K562 (cell line): ENCODE data around the gene CYCS. TPM values are rescaled to one million over a fixed set of nuclear protein-coding genes. Genes with fewer than 3 reads are reported as not detected.

Experiments used
- EHMT2 ChIP-seq: fragments of 450-650 bp; IDR thresholded peaks from 2 replicates; pipeline ENCODE4 v1.6.1; 2018; ENCODE audit warnings: antibody characterized with exemption
- FIP1L1 ChIP-seq: fragments of 200-400 bp; formaldehyde crosslinking; IDR thresholded peaks from 2 replicates; pipeline ENCODE4 v1.6.1; 2018; ENCODE audit warnings: mild to moderate bottlenecking, low read depth, low read length; ENCODE audit not compliant: poor library complexity, severe bottlenecking
- NELFE ChIP-seq: IDR thresholded peaks from 2 replicates; pipeline ENCODE4 v1.6.1; 2011; ENCODE audit warnings: mild to moderate bottlenecking; ENCODE audit not compliant: insufficient read depth, insufficient read length
- NEUROD1 ChIP-seq: fragments of 150-350 bp; IDR thresholded peaks from 2 replicates; pipeline ENCODE4 v1.6.1; 2014; ENCODE audit warnings: borderline replicate concordance, low read length, low read depth; ENCODE audit not compliant: partially characterized antibody
- POLR2B ChIP-seq: fragments of 450-650 bp; IDR thresholded peaks from 2 replicates; pipeline ENCODE4 v1.6.1; 2018; ENCODE audit warnings: low read depth; ENCODE audit not compliant: partially characterized antibody
- RAD51 ChIP-seq: fragments of 450-650 bp; IDR thresholded peaks from 2 replicates; pipeline ENCODE4 v1.7.1; 2016; ENCODE audit warnings: low read depth, mild to moderate bottlenecking, borderline replicate concordance
- ZNF398 ChIP-seq: fragments of 250-450 bp; sonication (Bioruptor Pico); IDR thresholded peaks from 2 replicates; pipeline ENCODE4 v1.8.0; 2021; ENCODE audit warnings: moderate library complexity, mild to moderate bottlenecking, inconsistent platforms
- ZNF592 ChIP-seq: fragments of 450-650 bp; IDR thresholded peaks from 2 replicates; pipeline ENCODE4 v1.6.1; 2017; ENCODE audit warnings: antibody characterized with exemption, mild to moderate bottlenecking
- polyA plus RNA-seq, 8 experiments: library from polyadenylated mRNA; depleted of rRNA in 4 of 8; stranded (reverse) in 5 of 8; unstranded in 3 of 8; fragments of >200 nt; fragmentation: Nextera tagmentation in 2 of 8; fragmentation: Illumina TruSeq in 1 of 8; extraction: Ambion mirVana in 2 of 8; extraction: Trizol in 1 of 8; gene quantifications; 2 replicates each; pipeline versions ENCODE4 v1.2.1 to v1.2.3, GENCODE V29; 2011 to 2014; ENCODE audit warnings: inconsistent platforms in 1 of 8, missing spikeins in 1 of 8
- total RNA-seq, 7 experiments: library from RNA; depleted of rRNA in 6 of 7; stranded (reverse); fragments of >200 nt in 6 of 7; fragmentation: Illumina TruSeq in 2 of 7; extraction: Trizol in 2 of 7; gene quantifications; 2 replicates each; pipeline versions ENCODE4 v1.2.1 to v1.2.3, GENCODE V29; 2011 to 2021; ENCODE audit warnings: low replicate concordance in 1 of 7
- TF ChIP-seq, protein P1 (sequence below): fragments of 250-450 bp; sonication (Bioruptor Pico); IDR thresholded peaks from 2 replicates; pipeline ENCODE4 v1.4.0; 2020
- TF ChIP-seq, protein P2 (sequence below): fragments of 250-450 bp; sonication (Bioruptor Pico); IDR thresholded peaks from 2 replicates; pipeline ENCODE4 v1.5.0; 2021; ENCODE audit warnings: mild to moderate bottlenecking, borderline replicate concordance

Gene CYCS
- total and polyA plus RNA-seq, 9 of the 15 experiments (the other 6 are each of a cell fraction or from before 2014, with no cell fraction given) = 206 to 1,425 (median 438) TPM

GRCh38 chr7:25125137-25125946, at the start of gene CYCS (continued):
- TF ChIP-seq, protein P1, sequence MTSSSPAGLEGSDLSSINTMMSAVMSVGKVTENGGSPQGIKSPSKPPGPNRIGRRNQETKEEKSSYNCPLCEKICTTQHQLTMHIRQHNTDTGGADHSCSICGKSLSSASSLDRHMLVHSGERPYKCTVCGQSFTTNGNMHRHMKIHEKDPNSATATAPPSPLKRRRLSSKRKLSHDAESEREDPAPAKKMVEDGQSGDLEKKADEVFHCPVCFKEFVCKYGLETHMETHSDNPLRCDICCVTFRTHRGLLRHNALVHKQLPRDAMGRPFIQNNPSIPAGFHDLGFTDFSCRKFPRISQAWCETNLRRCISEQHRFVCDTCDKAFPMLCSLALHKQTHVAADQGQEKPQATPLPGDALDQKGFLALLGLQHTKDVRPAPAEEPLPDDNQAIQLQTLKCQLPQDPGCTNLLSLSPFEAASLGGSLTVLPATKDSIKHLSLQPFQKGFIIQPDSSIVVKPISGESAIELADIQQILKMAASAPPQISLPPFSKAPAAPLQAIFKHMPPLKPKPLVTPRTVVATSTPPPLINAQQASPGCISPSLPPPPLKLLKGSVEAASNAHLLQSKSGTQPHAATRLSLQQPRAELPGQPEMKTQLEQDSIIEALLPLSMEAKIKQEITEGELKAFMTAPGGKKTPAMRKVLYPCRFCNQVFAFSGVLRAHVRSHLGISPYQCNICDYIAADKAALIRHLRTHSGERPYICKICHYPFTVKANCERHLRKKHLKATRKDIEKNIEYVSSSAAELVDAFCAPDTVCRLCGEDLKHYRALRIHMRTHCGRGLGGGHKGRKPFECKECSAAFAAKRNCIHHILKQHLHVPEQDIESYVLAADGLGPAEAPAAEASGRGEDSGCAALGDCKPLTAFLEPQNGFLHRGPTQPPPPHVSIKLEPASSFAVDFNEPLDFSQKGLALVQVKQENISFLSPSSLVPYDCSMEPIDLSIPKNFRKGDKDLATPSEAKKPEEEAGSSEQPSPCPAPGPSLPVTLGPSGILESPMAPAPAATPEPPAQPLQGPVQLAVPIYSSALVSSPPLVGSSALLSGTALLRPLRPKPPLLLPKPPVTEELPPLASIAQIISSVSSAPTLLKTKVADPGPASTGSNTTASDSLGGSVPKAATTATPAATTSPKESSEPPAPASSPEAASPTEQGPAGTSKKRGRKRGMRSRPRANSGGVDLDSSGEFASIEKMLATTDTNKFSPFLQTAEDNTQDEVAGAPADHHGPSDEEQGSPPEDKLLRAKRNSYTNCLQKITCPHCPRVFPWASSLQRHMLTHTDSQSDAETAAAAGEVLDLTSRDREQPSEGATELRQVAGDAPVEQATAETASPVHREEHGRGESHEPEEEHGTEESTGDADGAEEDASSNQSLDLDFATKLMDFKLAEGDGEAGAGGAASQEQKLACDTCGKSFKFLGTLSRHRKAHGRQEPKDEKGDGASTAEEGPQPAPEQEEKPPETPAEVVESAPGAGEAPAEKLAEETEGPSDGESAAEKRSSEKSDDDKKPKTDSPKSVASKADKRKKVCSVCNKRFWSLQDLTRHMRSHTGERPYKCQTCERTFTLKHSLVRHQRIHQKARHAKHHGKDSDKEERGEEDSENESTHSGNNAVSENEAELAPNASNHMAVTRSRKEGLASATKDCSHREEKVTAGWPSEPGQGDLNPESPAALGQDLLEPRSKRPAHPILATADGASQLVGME (CRISPR knock-in tag) = peak; percentile 68; the same call in 1 of the 2 replicates
- TF ChIP-seq ZNF398 (CRISPR knock-in tag) = no peak
- peak; percentile 97 for TF ChIP-seq POLR2B
- TF ChIP-seq RAD51 = no peak; the same call in 1 of the 2 replicates
- TF ChIP-seq, protein P2, sequence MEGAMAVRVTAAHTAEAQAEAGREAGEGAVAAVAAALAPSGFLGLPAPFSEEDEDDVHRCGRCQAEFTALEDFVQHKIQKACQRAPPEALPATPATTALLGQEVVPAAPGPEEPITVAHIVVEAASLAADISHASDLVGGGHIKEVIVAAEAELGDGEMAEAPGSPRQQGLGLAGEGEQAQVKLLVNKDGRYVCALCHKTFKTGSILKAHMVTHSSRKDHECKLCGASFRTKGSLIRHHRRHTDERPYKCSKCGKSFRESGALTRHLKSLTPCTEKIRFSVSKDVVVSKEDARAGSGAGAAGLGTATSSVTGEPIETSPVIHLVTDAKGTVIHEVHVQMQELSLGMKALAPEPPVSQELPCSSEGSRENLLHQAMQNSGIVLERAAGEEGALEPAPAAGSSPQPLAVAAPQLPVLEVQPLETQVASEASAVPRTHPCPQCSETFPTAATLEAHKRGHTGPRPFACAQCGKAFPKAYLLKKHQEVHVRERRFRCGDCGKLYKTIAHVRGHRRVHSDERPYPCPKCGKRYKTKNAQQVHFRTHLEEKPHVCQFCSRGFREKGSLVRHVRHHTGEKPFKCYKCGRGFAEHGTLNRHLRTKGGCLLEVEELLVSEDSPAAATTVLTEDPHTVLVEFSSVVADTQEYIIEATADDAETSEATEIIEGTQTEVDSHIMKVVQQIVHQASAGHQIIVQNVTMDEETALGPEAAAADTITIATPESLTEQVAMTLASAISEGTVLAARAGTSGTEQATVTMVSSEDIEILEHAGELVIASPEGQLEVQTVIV (CRISPR knock-in tag) = peak; percentile 93
- peak; percentile 55; the same call in 1 of the 2 replicates for TF ChIP-seq EHMT2
- TF ChIP-seq NEUROD1 = peak; percentile 92
- TF ChIP-seq FIP1L1 = peak; percentile 94
- TF ChIP-seq ZNF592 = no peak
- TF ChIP-seq NELFE = peak; percentile 72
